Measurements from ENCODE around the gene PLPP2.

GRCh38 chr19:311813-312261 lies 20.6 kb upstream of the PLPP2 start:
- TF ChIP-seq GABPB1 (CRISPR knock-in tag; IDR thresholded peaks at IDR 0.05) (no peak), NFYB (IDR thresholded peaks at IDR 0.05; ENCODE audit: extremely low read depth, insufficient read length) (no peak), SRSF1 (IDR thresholded peaks at IDR 0.05; ENCODE audit: low read depth, low read length) (no peak), MBD2 (IDR thresholded peaks at IDR 0.05; ENCODE audit: borderline replicate concordance, low read depth) (no peak), EP300 (IDR thresholded peaks at IDR 0.05; ENCODE audit: low read length) (no peak)

Data from K562 (cell line).